Erythroblast (primary cell): ENCODE results near the gene CUX1.

ENCODE experiments used
- DNase-seq, 2 experiments: peaks; one replicate each; lab custom pipeline; 2025; lab: John Stamatoyannopoulos, UW
- GATA1 ChIP-seq: IDR thresholded peaks from 2 replicates; pipeline ENCODE4 v1.6.1; 2011; ENCODE audit warnings: low read depth, mild to moderate bottlenecking, control low read depth, low read length, moderate library complexity
- POLR2A ChIP-seq: IDR thresholded peaks from 2 replicates; pipeline ENCODE4 v1.6.1; 2011; ENCODE audit warnings: mild to moderate bottlenecking, low read length

Gene CUX1

GRCh38 chr7:101969997-101970585 lies 152.7 kb downstream of the CUX1 start:
- no peak for DNase-seq
- TF ChIP-seq POLR2A: no peak
- TF ChIP-seq GATA1: no peak

- TF ChIP-seq GATA1 (no peak), POLR2A (no peak)
- no peak for DNase-seq
Observed at GRCh38 chr7:101970801-101971200, 153.4 kb downstream of the CUX1 start.

- no peak for TF ChIP-seq POLR2A
- TF ChIP-seq GATA1: no peak
Observed at GRCh38 chr7:101971457-101971856, 154.0 kb downstream of the CUX1 start.

GRCh38 chr7:101972627-101973026 lies 155.2 kb downstream of the CUX1 start:
- DNase-seq: no peak

More at GRCh38 chr7:101971457-101971856, 154.0 kb downstream of the CUX1 start:
- DNase-seq: no peak

GRCh38 chr7:101973130-101973529 lies 155.7 kb downstream of the CUX1 start:
- TF ChIP-seq POLR2A: no peak
- no peak for TF ChIP-seq GATA1
- no peak for DNase-seq

More at GRCh38 chr7:101972627-101973026, 155.2 kb downstream of the CUX1 start:
- TF ChIP-seq POLR2A (no peak), GATA1 (no peak)

- no peak for DNase-seq
- TF ChIP-seq POLR2A (no peak), GATA1 (no peak)
Observed at GRCh38 chr7:101974393-101974792, 157.0 kb downstream of the CUX1 start.

GRCh38 chr7:101975046-101975445 lies 157.6 kb downstream of the CUX1 start:
- no peak for DNase-seq
- no peak for TF ChIP-seq POLR2A
- no peak for TF ChIP-seq GATA1

GRCh38 chr7:101976411-101976810 lies 159.0 kb downstream of the CUX1 start:
- TF ChIP-seq GATA1: no peak
- TF ChIP-seq POLR2A: no peak
- no peak for DNase-seq

- TF ChIP-seq GATA1: no peak
- no peak for TF ChIP-seq POLR2A
- no peak for DNase-seq
Observed at GRCh38 chr7:101977249-101977648, 159.8 kb downstream of the CUX1 start.

- TF ChIP-seq GATA1: no peak
- no peak for TF ChIP-seq POLR2A
Observed at GRCh38 chr7:101978683-101979082, 161.3 kb downstream of the CUX1 start.

GRCh38 chr7:101983147-101983811 lies 165.9 kb downstream of the CUX1 start:
- TF ChIP-seq GATA1 (no peak), POLR2A (no peak)
- no peak for DNase-seq

More at GRCh38 chr7:101978683-101979082, 161.3 kb downstream of the CUX1 start:
- no peak for DNase-seq

GRCh38 chr7:101984133-101984879 lies 166.9 kb downstream of the CUX1 start:
- no peak for TF ChIP-seq POLR2A
- no peak for TF ChIP-seq GATA1
- DNase-seq: no peak

GRCh38 chr7:101985057-101985902 lies 167.9 kb downstream of the CUX1 start:
- TF ChIP-seq POLR2A (no peak), GATA1 (no peak)

More at GRCh38 chr7:101985057-101985902, 167.9 kb downstream of the CUX1 start:
- DNase-seq: no peak
